ENCODE data around the gene TLCD3B.
A peak's percentile ranks its signal among the peaks of the same experiment; 100 is the strongest.

Gene TLCD3B

DNA sequence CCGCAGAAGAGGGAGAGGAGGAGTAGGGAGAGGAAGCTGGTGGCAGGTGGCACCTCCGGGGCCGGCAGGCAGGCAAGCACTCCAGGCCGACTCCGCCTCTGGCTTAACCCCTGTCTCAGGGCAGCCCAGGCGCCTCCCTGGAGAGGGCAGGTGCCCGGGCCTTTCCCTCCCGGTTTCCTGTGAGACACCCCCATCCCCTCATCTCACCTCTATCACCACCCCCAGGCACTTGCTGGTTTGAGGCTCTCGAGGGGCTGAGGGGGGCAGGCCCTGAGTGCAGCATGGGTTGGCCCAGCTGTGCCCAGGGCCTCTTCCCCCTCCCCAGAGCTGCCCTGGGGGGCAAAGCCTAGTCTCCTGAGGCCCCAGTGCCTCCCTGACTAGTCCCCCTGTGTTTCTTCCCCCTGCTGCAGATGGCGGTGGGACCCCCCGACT, 26.2 kb downstream of the TLCD3B start:
- DNase-seq (ENCODE audit: low read depth in 3 of 3) = no peak

- DNase-seq (ENCODE audit: low read depth in 3 of 3) = no peak
Measured at GRCh38 chr16:30004424-30004776, 26.7 kb downstream of the TLCD3B start.

- DNase-seq (ENCODE audit: low read depth in 3 of 3) = no peak
Measured at GRCh38 chr16:30003670-30004423, 27.2 kb downstream of the TLCD3B start.

DNA sequence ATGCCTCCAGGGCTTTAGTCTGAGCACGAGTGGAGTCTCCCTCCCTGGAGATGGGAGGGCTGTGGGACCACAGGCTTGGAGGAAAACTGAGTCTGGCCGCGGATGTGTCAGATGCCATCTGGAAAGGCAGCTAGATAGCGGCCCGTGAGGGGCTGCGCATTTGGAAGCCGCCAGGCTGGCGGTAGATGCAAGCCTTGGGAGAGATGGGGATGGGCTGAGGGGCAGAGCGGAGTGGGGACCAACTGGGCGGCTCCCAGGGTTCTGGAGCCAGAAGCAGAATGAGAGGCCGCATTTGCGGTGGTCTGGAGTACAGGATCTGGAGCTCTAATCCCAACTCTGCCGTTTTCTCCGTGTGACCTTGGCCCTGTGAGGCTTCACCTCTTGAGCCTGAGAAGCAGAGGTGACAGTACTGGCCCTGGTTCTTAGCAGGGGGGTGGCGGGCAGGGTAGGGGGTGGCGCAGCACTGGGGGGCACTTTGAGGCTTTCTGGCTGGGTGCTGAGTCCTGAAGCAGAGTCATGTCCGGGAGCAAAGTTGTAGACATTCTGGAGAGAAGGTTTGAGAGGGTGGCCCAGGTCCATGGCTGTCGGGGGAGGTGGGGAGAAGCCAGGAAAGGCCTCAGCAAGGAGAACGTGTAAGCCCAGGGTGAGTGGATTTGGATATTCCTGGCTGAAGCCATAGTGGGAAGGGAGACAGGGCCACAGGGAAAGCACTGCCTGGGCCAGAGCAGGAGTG, 28.3 kb downstream of the TLCD3B start:
- DNase-seq (ENCODE audit: low read depth in 3 of 3) = no peak

DNA sequence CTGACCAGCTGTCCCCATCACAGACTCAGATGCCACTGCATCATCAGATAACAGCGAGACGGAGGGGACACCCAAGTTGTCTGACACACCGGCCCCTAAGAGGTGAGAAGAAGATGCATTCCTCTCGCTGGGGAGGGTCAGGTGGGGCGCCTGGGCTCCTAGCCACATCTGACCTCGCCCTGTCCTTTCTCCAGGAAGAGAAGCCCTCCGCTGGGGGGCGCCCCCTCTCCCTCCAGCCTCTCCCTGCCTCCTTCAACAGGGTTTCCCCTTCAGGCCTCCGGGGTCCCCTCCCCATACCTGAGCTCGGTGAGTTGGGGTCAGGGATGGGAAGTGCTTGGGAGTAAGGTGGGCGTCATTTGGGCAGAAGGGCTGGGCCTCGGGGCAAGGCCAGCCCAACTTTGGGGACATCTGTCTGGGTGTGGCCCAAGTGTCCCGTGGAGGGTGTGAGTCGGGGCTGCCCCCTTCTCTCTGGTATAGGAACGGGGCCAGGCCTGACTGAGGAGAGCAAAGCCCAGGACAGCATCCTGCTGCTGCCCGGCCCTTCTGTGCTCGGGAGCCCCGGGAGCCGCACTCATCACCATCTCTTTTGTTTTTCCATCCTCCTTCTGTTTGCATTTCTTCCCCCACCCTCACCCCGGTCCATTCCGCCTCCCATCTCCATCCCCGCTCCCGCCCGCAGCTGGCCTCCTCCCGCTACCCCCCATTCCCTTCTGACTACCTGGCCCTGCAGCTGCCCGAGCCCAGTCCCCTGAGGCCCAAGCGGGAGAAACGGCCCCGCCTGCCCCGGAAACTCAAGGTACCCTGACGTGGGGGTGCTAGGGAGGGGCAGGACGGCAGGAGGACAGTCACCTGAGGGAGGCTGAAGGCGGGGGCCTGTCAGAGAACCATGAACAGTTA, 30.1 kb downstream of the TLCD3B start:
- no peak for DNase-seq (ENCODE audit: low read depth in 3 of 3)

GRCh38 chr16:29999605-30000004, 31.5 kb downstream of the TLCD3B start:
- DNase-seq (ENCODE audit: low read depth in 3 of 3) = no peak

- no peak for DNase-seq (ENCODE audit: low read depth in 3 of 3)
Measured at GRCh38 chr16:29996766-29997250, 34.3 kb downstream of the TLCD3B start.

- DNase-seq (ENCODE audit: low read depth in 3 of 3) = peak; percentile 99
Measured at GRCh38 chr16:29995911-29996765, 34.9 kb downstream of the TLCD3B start, which contains the start of gene INO80E. Gene INO80E, plus strand, starts transcription at chr16:29996241. Its CDS starts 70 bp downstream, at chr16:29996311.

DNA sequence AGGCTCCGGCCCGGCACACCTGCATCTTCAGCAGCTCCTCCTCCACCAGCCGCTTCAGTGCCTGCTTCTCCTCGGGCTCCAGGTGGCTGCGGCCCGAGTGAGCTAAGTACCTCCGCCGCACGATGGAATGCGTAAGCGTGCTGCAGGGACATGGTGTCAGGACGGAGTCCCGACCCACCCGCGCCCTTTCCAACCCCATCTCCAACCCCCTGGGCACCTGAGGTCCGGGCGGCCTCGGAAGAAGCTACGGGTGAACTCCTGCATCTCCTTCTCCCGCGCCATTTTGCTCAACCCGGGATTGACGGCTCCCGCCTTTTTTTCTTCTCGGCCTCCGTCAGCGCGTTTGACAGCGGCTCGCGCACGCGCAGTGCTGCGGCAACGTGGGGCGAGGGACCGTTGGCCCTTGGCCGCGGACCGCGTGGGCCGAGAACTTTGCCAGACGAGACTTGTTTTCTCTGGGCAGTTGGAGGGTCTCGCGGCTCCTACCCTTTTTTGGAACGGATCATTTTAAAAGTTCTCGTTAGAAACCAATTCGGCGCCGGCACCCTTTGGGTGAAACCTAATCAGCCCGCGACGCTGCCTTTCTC, 35.7 kb downstream of the TLCD3B start, which contains the start of gene HIRIP3:
HIRIP3 (minus strand) TSS at position 294 of the 587 bp plus-strand sequence; CDS start at position 282, 12 bp downstream.
- peak; percentile 71 to 83 (median 78) for DNase-seq (ENCODE audit: low read depth in 3 of 3)

DNA sequence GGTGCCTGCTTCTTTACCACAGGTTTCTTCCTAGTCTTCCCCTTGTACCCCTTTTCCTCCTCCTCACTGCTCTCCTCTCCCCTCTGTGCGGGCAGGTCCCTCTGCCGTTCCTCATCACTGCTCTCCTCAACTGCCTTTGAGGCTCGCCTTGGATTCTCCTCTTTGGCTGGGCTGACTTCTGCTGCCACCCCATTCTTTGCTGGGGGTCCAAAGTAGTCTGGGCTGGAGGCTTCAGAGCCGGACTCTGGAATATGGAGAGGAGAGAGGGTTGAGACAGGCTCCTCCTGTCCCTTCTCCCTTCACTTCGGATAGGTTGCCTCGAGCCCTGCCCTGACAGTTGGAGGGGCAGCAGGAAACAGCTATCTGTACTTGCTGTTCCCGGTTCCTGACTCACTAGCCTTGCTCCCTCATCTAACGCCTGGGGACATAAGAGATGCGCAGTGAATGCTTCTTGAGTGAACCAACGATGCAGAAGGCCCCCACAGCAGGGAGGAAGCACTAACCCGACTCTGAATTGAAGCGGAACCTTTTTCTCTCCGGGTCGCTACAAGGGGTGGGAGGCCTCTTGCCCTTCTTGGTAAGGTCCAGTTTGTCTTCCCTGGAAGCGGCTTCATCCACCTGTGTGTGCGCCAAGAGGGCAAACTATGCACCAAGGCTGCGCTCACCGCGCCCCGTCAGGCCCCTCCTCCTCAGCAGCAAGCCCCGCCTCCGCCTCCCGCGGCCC, 36.3 kb downstream of the TLCD3B start:
- DNase-seq (ENCODE audit: low read depth in 3 of 3) = peak; percentile 50 to 80 (median 67)

DNA sequence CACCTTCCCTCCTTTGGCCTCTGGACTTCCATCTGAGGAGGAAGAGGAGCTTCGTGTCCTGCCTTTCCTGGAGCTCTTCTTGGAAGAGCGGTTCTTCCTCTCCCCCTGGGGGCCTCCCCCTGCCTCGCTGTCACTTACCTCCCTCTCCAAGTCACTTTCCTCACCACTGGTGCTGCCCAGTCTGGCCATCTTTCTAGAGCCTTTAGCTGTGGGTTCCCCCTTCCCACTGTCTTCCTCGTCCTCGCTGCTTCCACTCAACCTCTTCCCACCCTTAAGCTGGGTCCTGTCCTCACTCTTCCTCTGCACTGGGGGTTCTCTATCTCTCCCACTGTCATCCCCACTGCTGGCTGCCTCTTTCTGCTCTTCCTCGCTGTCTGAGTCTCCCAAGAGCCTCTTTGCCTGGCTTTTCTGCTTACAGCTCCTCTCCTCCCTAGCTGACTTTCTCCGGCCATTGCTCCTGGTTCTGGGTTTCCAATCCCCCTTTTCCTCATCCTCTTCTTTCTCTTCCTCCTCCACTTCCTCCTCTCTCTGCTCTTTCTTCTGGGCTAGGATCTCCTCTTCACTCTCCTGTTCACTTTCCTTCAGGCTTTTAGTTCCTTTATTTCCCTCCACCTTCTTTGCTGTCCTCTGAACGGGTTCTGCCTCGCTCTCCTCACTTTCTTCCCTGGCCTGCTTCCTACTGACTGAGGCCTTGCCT, 37.0 kb downstream of the TLCD3B start:
- DNase-seq (ENCODE audit: low read depth in 3 of 3) = no peak

- no peak for DNase-seq (ENCODE audit: low read depth in 3 of 3)
Measured at GRCh38 chr16:29993191-29993902, 37.7 kb downstream of the TLCD3B start.

GRCh38 chr16:29992344-29992967, 38.6 kb downstream of the TLCD3B start:
- no peak for DNase-seq (ENCODE audit: low read depth in 3 of 3)

GRCh38 chr16:29991571-29991904, 39.5 kb downstream of the TLCD3B start:
- DNase-seq (ENCODE audit: low read depth in 3 of 3) = no peak

DNA sequence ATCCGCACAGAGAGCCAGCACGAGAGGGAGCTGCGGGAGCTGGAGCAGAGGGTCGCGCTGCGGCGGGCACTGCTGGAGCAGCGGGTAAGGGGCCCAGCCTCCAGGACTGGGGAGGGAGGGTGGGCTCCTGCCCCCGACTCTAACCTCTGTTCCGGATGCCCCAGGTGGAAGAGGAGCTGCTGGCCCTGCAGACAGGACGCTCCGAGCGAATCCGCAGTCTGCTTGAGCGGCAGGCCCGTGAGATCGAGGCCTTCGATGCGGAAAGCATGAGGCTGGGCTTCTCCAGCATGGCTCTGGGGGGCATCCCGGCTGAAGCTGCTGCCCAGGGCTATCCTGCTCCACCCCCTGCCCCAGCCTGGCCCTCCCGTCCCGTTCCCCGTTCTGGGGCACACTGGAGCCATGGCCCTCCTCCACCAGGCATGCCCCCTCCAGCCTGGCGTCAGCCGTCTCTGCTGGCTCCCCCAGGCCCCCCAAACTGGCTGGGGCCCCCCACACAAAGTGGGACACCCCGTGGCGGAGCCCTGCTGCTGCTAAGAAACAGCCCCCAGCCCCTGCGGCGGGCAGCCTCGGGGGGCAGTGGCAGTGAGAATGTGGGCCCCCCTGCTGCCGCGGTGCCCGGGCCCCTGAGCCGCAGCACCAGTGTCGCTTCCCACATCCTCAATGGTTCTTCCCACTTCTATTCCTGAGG, 40.0 kb downstream of the TLCD3B start:
- DNase-seq (ENCODE audit: low read depth in 3 of 3) = no peak

GRCh38 chr16:29990034-29990433, 41.0 kb downstream of the TLCD3B start:
- no peak for DNase-seq (ENCODE audit: low read depth in 3 of 3)

DNA sequence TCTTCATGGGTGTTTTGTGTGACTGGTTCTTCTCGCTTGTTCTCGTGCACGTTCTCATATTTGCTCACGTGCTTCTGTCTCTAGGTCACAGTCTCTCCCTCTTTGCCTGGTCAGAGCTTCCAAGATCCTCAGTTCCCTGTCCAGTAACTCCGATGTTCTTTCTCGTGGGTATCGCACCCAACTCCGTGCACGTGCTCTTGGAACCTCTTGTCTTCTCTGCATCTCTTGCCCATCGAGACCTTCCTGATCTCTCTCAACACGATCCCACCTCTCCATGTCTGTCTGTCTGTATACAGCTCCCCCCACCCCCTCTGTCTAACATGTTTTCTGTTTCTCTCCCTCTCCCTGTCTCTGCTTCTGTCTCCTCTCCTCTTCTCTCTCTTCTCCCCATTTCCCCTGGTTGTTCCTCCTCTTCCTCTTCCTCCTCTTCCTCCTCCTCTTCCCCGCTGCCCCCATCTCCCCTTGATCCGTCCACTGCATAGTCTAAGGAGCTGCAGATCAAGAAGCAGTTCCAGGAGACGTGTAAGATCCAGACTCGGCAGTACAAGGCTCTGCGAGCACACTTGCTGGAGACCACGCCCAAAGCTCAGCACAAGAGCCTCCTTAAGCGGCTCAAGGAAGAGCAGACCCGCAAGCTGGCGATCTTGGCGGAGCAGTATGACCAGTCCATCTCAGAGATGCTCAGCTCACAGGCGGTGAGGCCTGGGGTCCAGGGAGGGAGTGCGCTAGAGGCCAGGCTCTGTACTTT, 41.8 kb downstream of the TLCD3B start:
- DNase-seq (ENCODE audit: low read depth in 3 of 3) = no peak

All from stimulated activated CD4-positive, alpha-beta T cell treated with anti-CD3 and anti-CD28 coated beads, TNF-alpha, amount 100 ng/mL, for 24 hours (primary cell).